Measurements from ENCODE around the gene GPR158. TPM values are rescaled to one million over a fixed set of nuclear protein-coding genes. Genes with fewer than 3 reads are reported as not detected.

Gene GPR158
- total RNA-seq, 3 donors from 2014 or later (not counting 1 experiment from before 2014, with no cell fraction given): not detected

DNA sequence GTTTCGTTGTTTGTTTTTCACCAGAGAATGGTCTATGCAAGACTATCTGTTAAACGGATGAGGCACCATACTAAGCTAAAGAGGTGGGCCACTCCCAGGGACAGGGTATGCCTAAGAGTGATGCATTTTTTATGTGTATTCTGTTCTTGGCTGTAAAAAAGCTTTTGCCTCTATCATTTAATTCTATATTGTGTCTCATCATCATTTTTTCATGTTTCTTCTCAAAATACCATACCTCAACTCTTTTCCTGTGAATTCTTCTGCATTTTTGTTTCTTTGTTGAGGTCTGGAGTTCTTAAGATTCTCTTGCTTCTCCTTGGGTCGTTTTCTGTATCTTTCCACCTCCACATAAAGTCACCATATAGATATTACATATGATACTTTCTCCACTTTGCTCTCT is 357.4 kb downstream of the GPR158 start:
- peaks cover 4% of the 10 kb centered on the region in 2 donors for H3K9me3 Mint-ChIP-seq
- Histone ChIP-seq H3K9me3 (ENCODE audit: control insufficient read depth, insufficient read depth, low read length) (peaks cover 3% of the 10 kb centered on the region), H3K27ac (ENCODE audit: low read length) (no peak overlapping the region), H3K27me3 (ENCODE audit: control insufficient read depth, insufficient read depth, low read length) (no peaks in the 10 kb centered on the region), H3K4me3 (ENCODE audit: low read length) (no peak overlapping the region), H3K36me3 (ENCODE audit: control insufficient read depth, insufficient read depth, low read length) (no peaks in the 10 kb centered on the region), H3K4me1 (ENCODE audit: control insufficient read depth, insufficient read depth, low read length) (no peaks in the 10 kb centered on the region)
- no peak overlapping the region for H3K4me3 Mint-ChIP-seq
- H3K36me3 Mint-ChIP-seq: no peaks in the 10 kb centered on the region
- no peaks in the 10 kb centered on the region for H3K27me3 Mint-ChIP-seq (ENCODE audit: low read depth in 2 of 2)
- no peaks in the 10 kb centered on the region for H3K4me1 Mint-ChIP-seq
- ATAC-seq (no peak), DNase-seq (no peak)
- H3K27ac Mint-ChIP-seq: no peak overlapping the region
- intact Hi-C loops (cut with micrococcal nuclease): no loop called here
- TF ChIP-seq, protein P1, sequence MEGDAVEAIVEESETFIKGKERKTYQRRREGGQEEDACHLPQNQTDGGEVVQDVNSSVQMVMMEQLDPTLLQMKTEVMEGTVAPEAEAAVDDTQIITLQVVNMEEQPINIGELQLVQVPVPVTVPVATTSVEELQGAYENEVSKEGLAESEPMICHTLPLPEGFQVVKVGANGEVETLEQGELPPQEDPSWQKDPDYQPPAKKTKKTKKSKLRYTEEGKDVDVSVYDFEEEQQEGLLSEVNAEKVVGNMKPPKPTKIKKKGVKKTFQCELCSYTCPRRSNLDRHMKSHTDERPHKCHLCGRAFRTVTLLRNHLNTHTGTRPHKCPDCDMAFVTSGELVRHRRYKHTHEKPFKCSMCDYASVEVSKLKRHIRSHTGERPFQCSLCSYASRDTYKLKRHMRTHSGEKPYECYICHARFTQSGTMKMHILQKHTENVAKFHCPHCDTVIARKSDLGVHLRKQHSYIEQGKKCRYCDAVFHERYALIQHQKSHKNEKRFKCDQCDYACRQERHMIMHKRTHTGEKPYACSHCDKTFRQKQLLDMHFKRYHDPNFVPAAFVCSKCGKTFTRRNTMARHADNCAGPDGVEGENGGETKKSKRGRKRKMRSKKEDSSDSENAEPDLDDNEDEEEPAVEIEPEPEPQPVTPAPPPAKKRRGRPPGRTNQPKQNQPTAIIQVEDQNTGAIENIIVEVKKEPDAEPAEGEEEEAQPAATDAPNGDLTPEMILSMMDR (IDR thresholded peaks at IDR 0.05): no peak
- 72% methylated on average over 3 of the region's 3 CpGs for WGBS (ENCODE audit: insufficient coverage)

- Mint-ChIP-seq H3K9me3 (peaks cover 2 to 4% of the 10 kb centered on the region in 2 donors), H3K27ac (no peak overlapping the region), H3K4me3 (no peak overlapping the region), H3K27me3 (ENCODE audit: low read depth in 2 of 2) (no peaks in the 10 kb centered on the region), H3K36me3 (no peaks in the 10 kb centered on the region), H3K4me1 (no peaks in the 10 kb centered on the region)
- intact Hi-C loops (cut with micrococcal nuclease): no loop called here
- no peaks in the 10 kb centered on the region for H3K4me1 ChIP-seq (ENCODE audit: control insufficient read depth, insufficient read depth, low read length)
- no peak overlapping the region for H3K4me3 ChIP-seq (ENCODE audit: low read length)
- H3K36me3 ChIP-seq (ENCODE audit: control insufficient read depth, insufficient read depth, low read length): no peaks in the 10 kb centered on the region
- H3K27me3 ChIP-seq (ENCODE audit: control insufficient read depth, insufficient read depth, low read length): no peaks in the 10 kb centered on the region
- peaks cover 3% of the 10 kb centered on the region for H3K9me3 ChIP-seq (ENCODE audit: control insufficient read depth, insufficient read depth, low read length)
- DNase-seq (no peak), ATAC-seq (no peak)
- TF ChIP-seq, protein P1 (IDR thresholded peaks at IDR 0.05): no peak
- no peak overlapping the region for H3K27ac ChIP-seq (ENCODE audit: low read length)
Measured at GRCh38 chr10:25536027-25536426, 361.2 kb downstream of the GPR158 start.

DNA sequence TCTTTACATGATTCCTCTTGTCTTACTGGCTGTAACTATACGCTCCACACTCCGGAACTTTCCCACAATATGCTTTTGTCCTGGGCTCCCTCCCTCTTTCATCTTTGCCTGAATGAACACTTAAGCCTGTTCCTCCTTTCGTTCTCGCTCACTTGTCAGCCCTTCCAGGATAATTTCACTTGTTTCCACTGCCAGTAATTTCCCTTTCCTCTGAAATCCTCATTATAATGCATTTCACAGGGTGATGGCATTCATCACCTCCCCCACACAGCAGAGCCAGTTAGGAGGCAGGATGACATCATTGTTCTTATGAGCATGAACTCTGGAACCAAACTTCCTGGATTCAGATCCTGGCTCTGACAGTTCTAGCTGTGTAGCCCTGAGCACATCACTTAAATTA is 372.6 kb downstream of the GPR158 start:
- H3K4me3 Mint-ChIP-seq: no peak overlapping the region
- H3K4me1 ChIP-seq (ENCODE audit: control insufficient read depth, insufficient read depth, low read length): no peaks in the 10 kb centered on the region
- no peaks in the 10 kb centered on the region for H3K36me3 Mint-ChIP-seq
- H3K27me3 ChIP-seq (ENCODE audit: control insufficient read depth, insufficient read depth, low read length): no peaks in the 10 kb centered on the region
- WGBS (ENCODE audit: insufficient coverage): 51% methylated on average over 4 of the region's 4 CpGs
- intact Hi-C loops (cut with micrococcal nuclease): no loop called here
- no peak overlapping the region for H3K27ac Mint-ChIP-seq
- no peak overlapping the region for H3K4me3 ChIP-seq (ENCODE audit: low read length)
- H3K36me3 ChIP-seq (ENCODE audit: control insufficient read depth, insufficient read depth, low read length): no peaks in the 10 kb centered on the region
- no peak overlapping the region for H3K27ac ChIP-seq (ENCODE audit: low read length)
- H3K4me1 Mint-ChIP-seq: no peaks in the 10 kb centered on the region
- TF ChIP-seq, protein P1 (IDR thresholded peaks at IDR 0.05): no peak
- DNase-seq (no peak), ATAC-seq (no peak)
- no peaks in the 10 kb centered on the region for H3K27me3 Mint-ChIP-seq (ENCODE audit: low read depth in 2 of 2)
- H3K9me3 ChIP-seq (ENCODE audit: control insufficient read depth, insufficient read depth, low read length): no peaks in the 10 kb centered on the region
- H3K9me3 Mint-ChIP-seq: peaks cover 3 to 6% of the 10 kb centered on the region in 2 donors

GRCh38 chr10:25552283-25552919 is 377.6 kb downstream of the GPR158 start:
- Histone ChIP-seq H3K27me3 (ENCODE audit: control insufficient read depth, insufficient read depth, low read length) (no peaks in the 10 kb centered on the region), H3K9me3 (ENCODE audit: control insufficient read depth, insufficient read depth, low read length) (no peaks in the 10 kb centered on the region), H3K36me3 (ENCODE audit: control insufficient read depth, insufficient read depth, low read length) (no peaks in the 10 kb centered on the region), H3K27ac (ENCODE audit: low read length) (no peak overlapping the region), H3K4me3 (ENCODE audit: low read length) (no peak overlapping the region), H3K4me1 (ENCODE audit: control insufficient read depth, insufficient read depth, low read length) (no peaks in the 10 kb centered on the region)
- DNase-seq: no peak
- no peak overlapping the region for H3K4me3 Mint-ChIP-seq
- intact Hi-C loops (cut with micrococcal nuclease): no loop called here
- no peaks in the 10 kb centered on the region for H3K36me3 Mint-ChIP-seq
- TF ChIP-seq, protein P1 (IDR thresholded peaks at IDR 0.05): no peak
- H3K9me3 Mint-ChIP-seq: peaks cover 2 to 4% of the 10 kb centered on the region in 2 donors
- 80% methylated on average over 2 of the region's 5 CpGs for WGBS (ENCODE audit: insufficient coverage)
- no peaks in the 10 kb centered on the region for H3K4me1 Mint-ChIP-seq
- no peak for ATAC-seq
- no peak overlapping the region for H3K27ac Mint-ChIP-seq
- H3K27me3 Mint-ChIP-seq (ENCODE audit: low read depth in 2 of 2): no peaks in the 10 kb centered on the region

Measured in natural killer cell (primary cell).